Cortex of kidney (tissue), 1 donor: ENCODE data around the gene SLC22A7.
"Not testable (repeated sequence)": the region's sequence is repeated elsewhere in the genome, so short reads cannot be mapped to it uniquely, and the experiment has no call there.

Experiments used
- DNase-seq: peaks from one replicate; lab custom pipeline; 2025; lab: John Stamatoyannopoulos, UW

Gene SLC22A7

GRCh38 chr6:43302126-43302525 lies 4.1 kb downstream of the SLC22A7 start:
- no peak for DNase-seq

- not testable (repeated sequence) for DNase-seq
Observed at GRCh38 chr6:43303006-43303405, 4.9 kb downstream of the SLC22A7 start.

GRCh38 chr6:43303751-43304331 lies 5.8 kb downstream of the SLC22A7 start:
- no peak for DNase-seq

- DNase-seq: no peak
Observed at GRCh38 chr6:43304361-43304760, 6.3 kb downstream of the SLC22A7 start.

GRCh38 chr6:43304882-43305281 lies 6.8 kb downstream of the SLC22A7 start:
- DNase-seq: no peak

GRCh38 chr6:43306086-43306485 lies 8.0 kb downstream of the SLC22A7 start:
- no peak for DNase-seq

GRCh38 chr6:43307451-43308100 lies 9.5 kb downstream of the SLC22A7 start:
- DNase-seq: no peak

- DNase-seq: no peak
Observed at GRCh38 chr6:43308101-43308989, 10.3 kb downstream of the SLC22A7 start, which contains the start of gene CRIP3. Gene CRIP3, minus strand, starts transcription at chr6:43308826. Its CDS starts 34 bp downstream, at chr6:43308792.

- DNase-seq: no peak
Observed at GRCh38 chr6:43308990-43309477, 11.0 kb downstream of the SLC22A7 start.

GRCh38 chr6:43310134-43310533 lies 12.1 kb downstream of the SLC22A7 start:
- no peak for DNase-seq

GRCh38 chr6:43310624-43311023 lies 12.6 kb downstream of the SLC22A7 start:
- no peak for DNase-seq

- no peak for DNase-seq
Observed at GRCh38 chr6:43311666-43312065, 13.6 kb downstream of the SLC22A7 start.

- no peak for DNase-seq
Observed at GRCh38 chr6:43313813-43314212, 15.8 kb downstream of the SLC22A7 start.

- DNase-seq: no peak
Observed at GRCh38 chr6:43318011-43318410, 20.0 kb downstream of the SLC22A7 start.

GRCh38 chr6:43325876-43326275 lies 27.8 kb downstream of the SLC22A7 start:
- no peak for DNase-seq

- no peak for DNase-seq
Observed at GRCh38 chr6:43328528-43328927, 30.5 kb downstream of the SLC22A7 start.

GRCh38 chr6:43331470-43331869 lies 33.4 kb downstream of the SLC22A7 start:
- no peak for DNase-seq

GRCh38 chr6:43331891-43332290 lies 33.8 kb downstream of the SLC22A7 start:
- DNase-seq: no peak

- no peak for DNase-seq
Observed at GRCh38 chr6:43334466-43335095, 36.5 kb downstream of the SLC22A7 start.

- no peak for DNase-seq
Observed at GRCh38 chr6:43335469-43335868, 37.4 kb downstream of the SLC22A7 start.

- no peak for DNase-seq
Observed at GRCh38 chr6:43336382-43336781, 38.3 kb downstream of the SLC22A7 start.

GRCh38 chr6:43338243-43338642 lies 40.2 kb downstream of the SLC22A7 start:
- no peak for DNase-seq
